Esophagus muscularis mucosa (tissue), 3 donors: ENCODE results near the gene THSD4.
A peak's percentile ranks its signal among the peaks of the same experiment; 100 is the strongest.

ENCODE experiments used
- CTCF ChIP-seq, 3 experiments: fragments of 200-600 bp in 2 of 3; fragments of 450-650 bp in 1 of 3; sonication (generic) in 2 of 3; IDR thresholded peaks; one replicate each; pipeline ENCODE4 v1.5.1; 2017 to 2019; ENCODE audit warnings: antibody characterized with exemption in 3 of 3, mild to moderate bottlenecking in 2 of 3, moderate library complexity in 1 of 3
- POLR2A ChIP-seq: fragments of 450-650 bp; IDR thresholded peaks from one replicate; pipeline ENCODE4 v1.6.1; 2017; ENCODE audit warnings: antibody characterized with exemption, moderate library complexity, mild to moderate bottlenecking, low read depth
- POLR2AphosphoS5 ChIP-seq, 2 donors: sonication (generic); formaldehyde crosslinking; IDR thresholded peaks; one replicate each; pipeline ENCODE4 v1.6.1; 2017; ENCODE audit warnings: antibody characterized with exemption in 2 of 2

DNA sequence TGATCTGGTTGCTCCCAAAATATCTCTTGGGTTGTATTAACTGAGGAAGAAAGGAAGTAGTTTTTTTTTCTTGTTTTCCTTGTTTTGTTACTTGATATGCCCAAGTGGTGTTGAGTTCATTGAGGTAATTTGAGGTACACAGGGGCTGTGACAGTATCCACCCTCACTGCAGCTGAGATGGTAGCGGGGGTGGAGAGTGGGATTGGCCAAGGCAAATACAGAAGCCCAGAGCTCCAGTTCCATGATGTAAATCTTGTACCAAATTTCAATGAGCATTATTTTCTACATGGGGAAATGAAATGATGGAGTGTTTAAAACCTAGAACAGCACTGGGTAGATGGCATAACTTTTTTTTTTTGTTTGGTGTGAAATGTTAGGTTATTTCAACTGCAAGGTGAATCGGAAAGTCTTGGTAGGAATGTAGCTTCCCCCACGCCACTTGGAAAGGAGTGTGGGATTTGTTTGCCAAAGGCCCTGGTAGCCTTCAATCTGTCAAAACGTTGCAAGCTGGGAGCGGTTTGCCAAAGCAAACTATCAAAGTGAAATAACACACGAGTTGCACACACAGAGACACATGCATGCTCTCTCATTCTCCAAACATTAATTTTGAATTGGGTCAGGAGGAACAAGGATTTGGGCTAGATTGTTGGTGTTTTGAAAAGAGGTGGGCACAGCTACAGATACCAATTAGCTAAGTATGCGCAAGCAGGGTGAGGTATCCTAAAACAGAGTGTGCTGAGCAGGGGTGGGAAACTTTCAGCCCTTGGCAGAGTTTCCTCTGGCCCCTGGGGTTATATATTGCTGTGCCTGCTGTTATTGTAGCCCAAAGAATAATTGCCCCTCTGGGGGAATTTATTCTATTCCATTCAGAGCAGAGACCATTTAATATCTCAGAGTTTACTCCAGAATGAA is 34.6 kb downstream of the THSD4 start:
- no peak for TF ChIP-seq CTCF (IDR thresholded peaks at IDR 0.05)
- TF ChIP-seq POLR2AphosphoS5 (IDR thresholded peaks at IDR 0.05), result peak in 1 of 2 donors; percentile 16
- TF ChIP-seq POLR2A, result no peak
